RWPE2 (cell line): ENCODE data around the gene AGPAT4.

Source experiments
- ATAC-seq: fragments of 200-7000 bp; cut with Tn5 transposase; 3 replicates; pipeline ENCODE4 v1.9.1; 2021; ENCODE audit warnings: low read depth
- DNase-seq: peaks from one replicate; pipeline ENCODE4 v3.0.0-alpha.2; 2020; ENCODE audit warnings: low spot score
- H3K27ac ChIP-seq: fragments of 450-650 bp; 2 replicates; pipeline ENCODE4 v1.5.1; 2017; ENCODE audit warnings: mild to moderate bottlenecking; ENCODE audit not compliant: poor library complexity, severe bottlenecking
- H3K27me3 ChIP-seq: fragments of 250-450 bp; sonication (Bioruptor Pico); 2 replicates; pipeline ENCODE4 v1.5.1; 2021; ENCODE audit warnings: mild to moderate bottlenecking, moderate library complexity; ENCODE audit not compliant: insufficient read depth, poor library complexity, severe bottlenecking
- H3K36me3 ChIP-seq: fragments of 250-450 bp; sonication (Bioruptor Pico); 2 replicates; pipeline ENCODE4 v1.5.1; 2020; ENCODE audit warnings: low read depth, mild to moderate bottlenecking, moderate library complexity
- H3K4me1 ChIP-seq: fragments of 250-450 bp; sonication (Bioruptor Pico); 2 replicates; pipeline ENCODE4 v1.5.1; 2021; ENCODE audit warnings: mild to moderate bottlenecking, moderate library complexity; ENCODE audit not compliant: insufficient read depth, poor library complexity, severe bottlenecking
- H3K4me3 ChIP-seq: fragments of 250-450 bp; sonication (Bioruptor Pico); 2 replicates; pipeline ENCODE4 v1.5.1; 2021; ENCODE audit warnings: mild to moderate bottlenecking, moderate library complexity; ENCODE audit not compliant: severe bottlenecking
- H3K9me3 ChIP-seq: fragments of 250-450 bp; sonication (Bioruptor Pico); 2 replicates; pipeline ENCODE4 v1.5.1; 2021; ENCODE audit warnings: mild to moderate bottlenecking, moderate library complexity; ENCODE audit not compliant: severe bottlenecking
- CTCF ChIP-seq: fragments of 450-650 bp; IDR thresholded peaks from one replicate; pipeline ENCODE4 v1.5.1; 2017; ENCODE audit warnings: mild to moderate bottlenecking, moderate library complexity; ENCODE audit not compliant: poor library complexity, severe bottlenecking

AGPAT4 gene

GRCh38 chr6:161255518-161255917, 18.3 kb downstream of the AGPAT4 start:
- no peaks in the 10 kb centered on the region for H3K27me3 ChIP-seq
- TF ChIP-seq CTCF: no peak
- no peak overlapping the region for H3K27ac ChIP-seq
- no peak overlapping the region for H3K4me3 ChIP-seq
- DNase-seq (no peak), ATAC-seq (no peak)
- H3K9me3 ChIP-seq: no peaks in the 10 kb centered on the region
- H3K4me1 ChIP-seq: no peaks in the 10 kb centered on the region
- no peaks in the 10 kb centered on the region for H3K36me3 ChIP-seq

DNA sequence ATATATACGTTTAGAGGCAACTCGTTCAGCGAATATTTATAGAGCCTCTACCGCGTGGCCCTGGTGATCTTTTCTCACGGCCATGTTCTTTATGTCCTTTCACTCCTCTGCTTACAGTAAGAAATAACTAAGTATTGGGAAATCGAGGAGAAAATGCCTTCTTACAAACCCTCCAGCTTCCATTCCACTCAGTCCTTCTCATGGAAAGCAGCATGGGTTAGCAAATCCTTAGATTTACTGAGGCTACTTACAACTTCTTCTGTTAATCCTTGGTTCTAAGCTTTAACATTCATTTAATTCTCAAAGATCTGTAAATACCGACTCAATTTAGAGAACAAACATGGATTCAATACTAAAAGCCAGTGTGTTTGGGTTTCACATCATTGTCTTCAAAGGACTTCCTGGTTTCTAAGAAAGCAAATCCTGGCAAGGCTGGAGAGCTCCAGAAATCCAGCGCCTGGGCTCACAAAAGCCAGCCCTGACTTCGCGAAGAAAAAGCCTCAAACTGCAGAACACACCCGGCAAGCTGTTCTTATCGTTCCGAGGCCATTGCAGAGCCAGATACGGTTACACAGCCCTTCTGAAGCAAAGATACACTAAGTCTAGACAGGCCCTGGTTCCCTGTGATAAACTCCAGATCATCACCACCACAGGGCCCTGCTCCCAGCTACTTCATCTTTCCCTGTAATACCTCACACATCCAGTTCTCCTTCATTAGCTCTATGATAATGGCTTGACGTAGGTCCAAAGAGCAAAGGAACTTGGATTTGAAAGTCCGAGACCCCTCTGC, 19.2 kb downstream of the AGPAT4 start:
- no peak for DNase-seq
- H3K27me3 ChIP-seq: no peaks in the 10 kb centered on the region
- no peak for TF ChIP-seq CTCF
- H3K9me3 ChIP-seq: no peaks in the 10 kb centered on the region
- no peak overlapping the region for H3K27ac ChIP-seq
- H3K4me1 ChIP-seq: no peaks in the 10 kb centered on the region
- H3K36me3 ChIP-seq: no peaks in the 10 kb centered on the region
- no peak for ATAC-seq
- H3K4me3 ChIP-seq: no peak overlapping the region

DNA sequence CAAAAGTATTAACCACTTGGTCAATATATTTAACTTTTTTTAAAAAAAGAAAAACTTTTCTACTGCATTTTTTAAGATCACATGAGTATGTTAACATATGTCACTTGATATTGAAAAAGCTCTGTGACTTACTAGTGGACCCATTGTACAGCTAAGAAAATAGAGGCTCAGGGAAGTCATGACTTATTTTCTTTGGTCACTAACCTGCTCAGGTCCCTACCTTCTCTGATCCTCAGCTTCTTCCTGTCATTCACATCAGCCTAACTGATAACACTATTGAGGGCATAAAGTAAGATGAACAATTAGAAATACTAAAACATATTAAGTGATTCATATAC, 19.8 kb downstream of the AGPAT4 start:
- no peaks in the 10 kb centered on the region for H3K4me1 ChIP-seq
- H3K27me3 ChIP-seq: no peaks in the 10 kb centered on the region
- no peak for TF ChIP-seq CTCF
- no peaks in the 10 kb centered on the region for H3K36me3 ChIP-seq
- ATAC-seq (no peak), DNase-seq (no peak)
- no peak overlapping the region for H3K4me3 ChIP-seq
- no peak overlapping the region for H3K27ac ChIP-seq
- no peaks in the 10 kb centered on the region for H3K9me3 ChIP-seq

- no peak for TF ChIP-seq CTCF
- no peak for DNase-seq
- Histone ChIP-seq H3K27ac (no peak overlapping the region), H3K36me3 (no peaks in the 10 kb centered on the region), H3K4me3 (no peak overlapping the region), H3K27me3 (no peaks in the 10 kb centered on the region), H3K9me3 (no peaks in the 10 kb centered on the region), H3K4me1 (no peaks in the 10 kb centered on the region)
- ATAC-seq: no peak
Observed at GRCh38 chr6:161251345-161251744, 22.5 kb downstream of the AGPAT4 start.

GRCh38 chr6:161249327-161249726, 24.5 kb downstream of the AGPAT4 start:
- Histone ChIP-seq H3K36me3 (no peaks in the 10 kb centered on the region), H3K27ac (no peak overlapping the region), H3K9me3 (no peaks in the 10 kb centered on the region), H3K4me3 (no peak overlapping the region), H3K4me1 (no peaks in the 10 kb centered on the region), H3K27me3 (no peaks in the 10 kb centered on the region)
- ATAC-seq: no peak
- no peak for TF ChIP-seq CTCF
- no peak for DNase-seq
